Stimulated activated CD8-positive, alpha-beta memory T cell treated with anti-CD3 and anti-CD28 coated beads, Interleukin-12 subunit alpha, Interleukin-12 subunit beta, amount 100 ng/mL, for 24 hours (primary cell): ENCODE measurements around the gene CEP63.
"Not testable (repeated sequence)": the region's sequence is repeated elsewhere in the genome, so short reads cannot be mapped to it uniquely, and the experiment has no call there.

Experiments
- DNase-seq: peaks from one replicate; pipeline ENCODE4 v3.0.0-alpha.2; 2020; ENCODE audit errors: extremely low read depth

The CEP63 gene

GRCh38 chr3:134516905-134517304, 31.0 kb downstream of the CEP63 start:
- DNase-seq: no peak

- no peak for DNase-seq
Observed at GRCh38 chr3:134517791-134518190, 31.9 kb downstream of the CEP63 start.

- DNase-seq: no peak
Observed at GRCh38 chr3:134522541-134522940, 36.7 kb downstream of the CEP63 start.

- no peak for DNase-seq
Observed at GRCh38 chr3:134525293-134525692, 39.4 kb downstream of the CEP63 start.

GRCh38 chr3:134526319-134526718, 40.5 kb downstream of the CEP63 start:
- no peak for DNase-seq

- DNase-seq: no peak
Observed at GRCh38 chr3:134527037-134527436, 41.2 kb downstream of the CEP63 start.

- no peak for DNase-seq
Observed at GRCh38 chr3:134527538-134528186, 41.8 kb downstream of the CEP63 start.

- DNase-seq: no peak
Observed at GRCh38 chr3:134533493-134533892, 47.6 kb downstream of the CEP63 start.

- DNase-seq: no peak
Observed at GRCh38 chr3:134535186-134535970, 49.5 kb downstream of the CEP63 start.

- DNase-seq: no peak
Observed at GRCh38 chr3:134536781-134537180, 50.9 kb downstream of the CEP63 start.

GRCh38 chr3:134542287-134542958, 56.6 kb downstream of the CEP63 start:
- DNase-seq: no peak

GRCh38 chr3:134543113-134543512, 57.3 kb downstream of the CEP63 start:
- DNase-seq: no peak

- DNase-seq: no peak
Observed at GRCh38 chr3:134544316-134544715, 58.5 kb downstream of the CEP63 start.

- not testable (repeated sequence) for DNase-seq
Observed at GRCh38 chr3:134544783-134545182, 58.9 kb downstream of the CEP63 start.

- DNase-seq: no peak
Observed at GRCh38 chr3:134545818-134546217, 60.0 kb downstream of the CEP63 start.

- no peak for DNase-seq
Observed at GRCh38 chr3:134552784-134553183, 66.9 kb downstream of the CEP63 start.

- no peak for DNase-seq
Observed at GRCh38 chr3:134559591-134559990, 73.7 kb downstream of the CEP63 start.

GRCh38 chr3:134562055-134562454, 76.2 kb downstream of the CEP63 start:
- DNase-seq: no peak

- no peak for DNase-seq
Observed at GRCh38 chr3:134563601-134564000, 77.7 kb downstream of the CEP63 start.

- DNase-seq: no peak
Observed at GRCh38 chr3:134564991-134565390, 79.1 kb downstream of the CEP63 start.

GRCh38 chr3:134567605-134568004, 81.7 kb downstream of the CEP63 start:
- DNase-seq: no peak

GRCh38 chr3:134568790-134569189, 82.9 kb downstream of the CEP63 start:
- no peak for DNase-seq

- DNase-seq: not testable (repeated sequence)
Observed at GRCh38 chr3:134569899-134570298, 84.0 kb downstream of the CEP63 start.
